ENCODE results near the gene FUT2. TPM values are rescaled to one million over a fixed set of nuclear protein-coding genes. Genes with fewer than 3 reads are reported as not detected.

The FUT2 gene
- total RNA-seq (under 0.01 TPM in 1 of 2 replicates, not detected in the other), polyA plus RNA-seq (not detected in 2 replicates), polyA minus RNA-seq (ENCODE audit: low replicate concordance) (not detected in 2 replicates)
- 0.15 and 0.30 TPM in 2 replicates for polyA plus RNA-seq (2012)

DNA sequence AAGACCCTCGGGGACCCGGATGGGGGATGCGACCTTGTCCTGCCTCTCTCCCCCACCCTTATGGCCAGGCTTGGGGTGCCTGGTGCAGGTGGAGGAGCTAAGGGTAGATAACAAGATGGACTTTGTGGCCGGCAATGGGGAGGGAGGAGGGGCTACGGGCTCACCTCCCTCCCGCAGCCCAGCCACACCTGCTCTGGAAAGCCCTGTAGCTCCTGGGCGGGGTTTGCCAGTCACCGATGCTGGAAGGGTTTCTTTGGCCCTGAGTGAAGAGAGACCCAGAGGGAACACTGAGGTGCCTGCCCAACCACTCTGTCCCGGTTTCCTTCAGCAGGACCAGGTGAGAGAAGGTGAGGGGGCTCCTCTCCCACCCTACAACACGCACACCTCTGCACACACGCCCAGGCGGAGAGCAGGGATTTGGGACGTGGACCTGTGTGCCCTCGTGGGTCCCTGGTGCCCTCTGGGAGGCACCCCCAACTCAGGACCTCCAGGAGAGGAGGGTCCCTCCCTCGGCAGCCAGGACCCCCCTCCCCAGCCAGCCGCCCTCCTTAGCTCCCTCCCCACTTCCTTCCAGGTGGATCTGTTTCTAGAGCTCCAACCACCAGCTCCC, at the start of gene FUT2:
Gene FUT2 (plus strand): TSS at position 229 of the 610 bp plus-strand sequence. CDS start 6,986 bp downstream, outside the sequence.
- Histone ChIP-seq H2AFZ (ENCODE audit: low read length) (no peak within 1 kb of the TSS), H4K20me1 (ENCODE audit: control insufficient read depth, extremely low read depth, insufficient read depth, low read length) (no peaks in the 10 kb centered on the region), H3K4me2 (ENCODE audit: extremely low read depth, insufficient read depth, low read length) (peak within 1 kb of the TSS; percentile 51), H3K4me3 (replicated peaks in 1 of 4; ENCODE audit: control extremely low read depth in 1 of 4, insufficient read depth in 1 of 4, low read depth in 3 of 4, low read length in 4 of 4) (no peak within 1 kb of the TSS), H3K36me3 (ENCODE audit: control insufficient read depth, insufficient read depth, low read length) (no peaks in the 10 kb centered on the region), H3K4me1 (ENCODE audit: control insufficient read depth, extremely low read depth, insufficient read depth, low read length) (peaks cover 2% of the 10 kb centered on the region), H3K27me3 (ENCODE audit: control insufficient read depth, insufficient read depth, low read length) (no peaks in the 10 kb centered on the region), H3K9me3 (ENCODE audit: control insufficient read depth, insufficient read depth, low read depth, low read length) (no peaks in the 10 kb centered on the region), H3K27ac (ENCODE audit: insufficient read depth, low read length) (no peak within 1 kb of the TSS), H3K79me2 (ENCODE audit: control insufficient read depth, insufficient read depth, low read length) (no peaks in the 10 kb centered on the region), H3K9ac (ENCODE audit: insufficient read depth, low read length) (peak within 1 kb of the TSS; percentile 7)
- no peak for DNase-seq (ENCODE audit: low read depth in 2 of 2)
- TF ChIP-seq, protein P1, sequence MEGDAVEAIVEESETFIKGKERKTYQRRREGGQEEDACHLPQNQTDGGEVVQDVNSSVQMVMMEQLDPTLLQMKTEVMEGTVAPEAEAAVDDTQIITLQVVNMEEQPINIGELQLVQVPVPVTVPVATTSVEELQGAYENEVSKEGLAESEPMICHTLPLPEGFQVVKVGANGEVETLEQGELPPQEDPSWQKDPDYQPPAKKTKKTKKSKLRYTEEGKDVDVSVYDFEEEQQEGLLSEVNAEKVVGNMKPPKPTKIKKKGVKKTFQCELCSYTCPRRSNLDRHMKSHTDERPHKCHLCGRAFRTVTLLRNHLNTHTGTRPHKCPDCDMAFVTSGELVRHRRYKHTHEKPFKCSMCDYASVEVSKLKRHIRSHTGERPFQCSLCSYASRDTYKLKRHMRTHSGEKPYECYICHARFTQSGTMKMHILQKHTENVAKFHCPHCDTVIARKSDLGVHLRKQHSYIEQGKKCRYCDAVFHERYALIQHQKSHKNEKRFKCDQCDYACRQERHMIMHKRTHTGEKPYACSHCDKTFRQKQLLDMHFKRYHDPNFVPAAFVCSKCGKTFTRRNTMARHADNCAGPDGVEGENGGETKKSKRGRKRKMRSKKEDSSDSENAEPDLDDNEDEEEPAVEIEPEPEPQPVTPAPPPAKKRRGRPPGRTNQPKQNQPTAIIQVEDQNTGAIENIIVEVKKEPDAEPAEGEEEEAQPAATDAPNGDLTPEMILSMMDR (conservative IDR thresholded peaks at IDR 0.05 in 1 of 2, IDR thresholded peaks at IDR 0.05 in 1 of 2; ENCODE audit: low read depth in 1 of 2, low read length in 2 of 2), result no peak
- no peak for TF ChIP-seq EZH2 (IDR thresholded peaks at IDR 0.05; ENCODE audit: low read length, missing control alignments)

DNA sequence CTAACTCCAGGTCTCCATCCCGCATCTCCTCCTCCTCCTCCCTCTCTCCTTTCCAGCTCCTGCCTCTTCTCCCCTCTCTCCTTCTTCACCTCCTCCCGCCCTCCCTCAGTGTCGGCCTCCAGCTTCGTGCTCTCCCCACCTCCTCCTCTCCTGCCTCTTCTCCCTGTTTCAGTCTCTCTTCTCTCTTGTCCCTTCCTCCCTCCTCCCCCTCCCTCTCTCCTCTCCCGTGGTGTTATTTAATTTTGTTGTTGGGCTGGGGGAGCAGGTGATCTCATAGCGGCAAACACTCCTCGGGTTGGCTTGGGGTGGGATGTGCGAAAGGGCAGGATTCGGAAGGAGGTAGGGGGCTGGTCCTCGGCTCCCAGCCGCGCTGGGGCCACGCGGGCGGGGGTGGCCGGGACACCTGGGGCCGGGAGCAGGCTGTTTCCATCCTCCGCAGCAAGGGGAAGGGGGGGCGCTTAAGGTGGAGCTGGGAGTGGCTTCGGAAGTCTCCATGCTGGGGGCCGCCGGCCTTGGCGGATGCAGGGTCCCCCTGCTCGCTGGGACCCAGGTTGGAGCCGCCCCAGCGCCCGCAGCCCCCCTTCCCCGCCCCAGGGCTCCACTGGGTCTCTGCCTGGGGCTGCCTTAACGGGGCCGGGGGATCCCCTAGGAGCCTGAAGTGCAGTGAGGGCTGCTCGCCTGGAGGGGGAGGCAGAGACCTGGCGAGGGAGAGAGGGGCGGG, 49.6 kb upstream of the FUT2 start, which contains the start of gene CA11:
Gene CA11 (minus strand): TSS at position 187 of the 721 bp plus-strand sequence. CDS start 555 bp downstream, outside the sequence.
- Histone ChIP-seq H3K4me3 (replicated peaks in 1 of 4; ENCODE audit: control extremely low read depth in 1 of 4, insufficient read depth in 1 of 4, low read depth in 3 of 4, low read length in 4 of 4) (peak within 1 kb of the TSS; percentile 27 to 63 (median 46)), H3K4me1 (ENCODE audit: control insufficient read depth, extremely low read depth, insufficient read depth, low read length) (peaks cover 2% of the 10 kb centered on the region), H3K9ac (ENCODE audit: insufficient read depth, low read length) (no peak within 1 kb of the TSS), H3K36me3 (ENCODE audit: control insufficient read depth, insufficient read depth, low read length) (no peaks in the 10 kb centered on the region), H3K9me3 (ENCODE audit: control insufficient read depth, insufficient read depth, low read depth, low read length) (no peaks in the 10 kb centered on the region), H2AFZ (ENCODE audit: low read length) (peak within 1 kb of the TSS; percentile 75), H4K20me1 (ENCODE audit: control insufficient read depth, extremely low read depth, insufficient read depth, low read length) (no peaks in the 10 kb centered on the region), H3K27me3 (ENCODE audit: control insufficient read depth, insufficient read depth, low read length) (no peaks in the 10 kb centered on the region), H3K27ac (ENCODE audit: insufficient read depth, low read length) (no peak within 1 kb of the TSS), H3K4me2 (ENCODE audit: extremely low read depth, insufficient read depth, low read length) (peak within 1 kb of the TSS; percentile 72), H3K79me2 (ENCODE audit: control insufficient read depth, insufficient read depth, low read length) (no peaks in the 10 kb centered on the region)
- TF ChIP-seq, protein P1 (conservative IDR thresholded peaks at IDR 0.05 in 1 of 2, IDR thresholded peaks at IDR 0.05 in 1 of 2; ENCODE audit: low read depth in 1 of 2, low read length in 2 of 2), result peak; percentile 75 to 80
- TF ChIP-seq EZH2 (IDR thresholded peaks at IDR 0.05; ENCODE audit: low read length, missing control alignments), result no peak
- peak; percentile 24 to 75 for DNase-seq (ENCODE audit: low read depth in 2 of 2)

DNA sequence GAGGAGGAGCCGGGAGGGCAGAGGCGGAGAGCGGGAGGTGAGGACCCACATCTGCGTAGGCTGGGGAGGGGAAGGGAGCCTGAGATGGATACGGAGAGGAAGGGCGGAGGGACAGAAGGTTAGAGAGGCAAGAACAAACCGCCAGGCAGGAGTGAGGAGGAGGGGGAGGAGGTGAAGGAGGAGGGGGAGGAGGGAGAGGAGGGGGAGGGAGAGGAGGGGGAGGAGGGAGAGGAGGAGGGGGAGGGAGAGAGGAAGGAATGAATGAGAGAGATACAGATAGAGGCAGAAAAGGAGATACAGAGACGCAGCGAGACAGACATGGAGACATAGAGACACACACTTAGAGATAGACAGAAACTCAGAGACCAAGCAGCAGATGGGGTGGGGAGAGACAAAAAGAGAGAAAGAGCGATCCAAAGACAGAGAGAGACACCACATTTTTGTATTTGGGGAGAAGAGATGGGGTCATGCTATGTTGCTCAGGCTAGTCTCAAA, 49.0 kb upstream of the FUT2 start:
- Histone ChIP-seq H3K36me3 (ENCODE audit: control insufficient read depth, insufficient read depth, low read length) (no peaks in the 10 kb centered on the region), H2AFZ (ENCODE audit: low read length) (no peak overlapping the region), H3K4me2 (ENCODE audit: extremely low read depth, insufficient read depth, low read length) (no peak overlapping the region), H3K9ac (ENCODE audit: insufficient read depth, low read length) (no peak overlapping the region), H3K4me1 (ENCODE audit: control insufficient read depth, extremely low read depth, insufficient read depth, low read length) (peaks cover 2% of the 10 kb centered on the region), H3K79me2 (ENCODE audit: control insufficient read depth, insufficient read depth, low read length) (no peaks in the 10 kb centered on the region), H3K27ac (ENCODE audit: insufficient read depth, low read length) (no peak overlapping the region), H3K4me3 (replicated peaks in 1 of 4; ENCODE audit: control extremely low read depth in 1 of 4, insufficient read depth in 1 of 4, low read depth in 3 of 4, low read length in 4 of 4) (peak overlapping the region in 1 of 4 experiments; percentile 63), H4K20me1 (ENCODE audit: control insufficient read depth, extremely low read depth, insufficient read depth, low read length) (no peaks in the 10 kb centered on the region), H3K9me3 (ENCODE audit: control insufficient read depth, insufficient read depth, low read depth, low read length) (no peaks in the 10 kb centered on the region), H3K27me3 (ENCODE audit: control insufficient read depth, insufficient read depth, low read length) (no peaks in the 10 kb centered on the region)
- TF ChIP-seq, protein P1 (conservative IDR thresholded peaks at IDR 0.05 in 1 of 2, IDR thresholded peaks at IDR 0.05 in 1 of 2; ENCODE audit: low read depth in 1 of 2, low read length in 2 of 2), result no peak
- TF ChIP-seq EZH2 (IDR thresholded peaks at IDR 0.05; ENCODE audit: low read length, missing control alignments), result no peak
- peak in 1 of 2 donors; percentile 79 for DNase-seq (ENCODE audit: low read depth in 2 of 2)
